Spleen (tissue), 11 donors: ENCODE measurements around the gene ZNF792. TPM values are rescaled to one million over a fixed set of nuclear protein-coding genes. Genes with fewer than 3 reads are reported as not detected.
"Not testable (repeated sequence)": the region's sequence is repeated elsewhere in the genome, so short reads cannot be mapped to it uniquely, and the experiment has no call there.

Source experiments
- DNase-seq: peaks from one replicate; pipeline ENCODE4 v3.0.0-alpha.2; 2020
- H3K27ac ChIP-seq, 8 donors: fragments of 200-600 bp; sonication (generic) in 7 of 8; 1 replicate in 4 of 8; 2 replicates in 4 of 8; pipeline versions ENCODE4 v1.5.0 to v1.8.0; 2016 to 2021; ENCODE audit warnings: inconsistent platforms in 4 of 8, mild to moderate bottlenecking in 4 of 8, moderate library complexity in 1 of 8
- H3K27me3 ChIP-seq, 7 donors: fragments of 200-600 bp; sonication (generic) in 6 of 7; replicated peaks in 1 of 7; 1 replicate in 4 of 7; 2 replicates in 3 of 7; pipeline versions ENCODE4 v1.5.0 to v1.8.0; 2016 to 2021; ENCODE audit warnings: inconsistent platforms in 3 of 7, mild to moderate bottlenecking in 1 of 7
- H3K36me3 ChIP-seq, 6 donors: fragments of 200-600 bp; sonication (generic) in 5 of 6; 1 replicate in 4 of 6; 2 replicates in 2 of 6; pipeline versions ENCODE4 v1.5.0 to v1.8.0; 2016 to 2021; ENCODE audit warnings: inconsistent platforms in 2 of 6
- H3K4me1 ChIP-seq, 6 donors: fragments of 200-600 bp; sonication (generic) in 5 of 6; 1 replicate in 3 of 6; 2 replicates in 3 of 6; pipeline versions ENCODE4 v1.5.0 to v1.8.0; 2016 to 2021; ENCODE audit warnings: inconsistent platforms in 3 of 6
- H3K4me3 ChIP-seq, 8 donors: fragments of 200-600 bp; sonication (generic) in 7 of 8; 1 replicate in 4 of 8; 2 replicates in 4 of 8; pipeline versions ENCODE4 v1.5.0 to v1.8.0; 2016 to 2021; ENCODE audit warnings: inconsistent platforms in 4 of 8, mild to moderate bottlenecking in 4 of 8, moderate library complexity in 2 of 8
- H3K9me3 ChIP-seq, 8 donors: fragments of 200-600 bp; sonication (generic) in 7 of 8; 1 replicate in 4 of 8; 2 replicates in 4 of 8; pipeline versions ENCODE4 v1.5.0 to v1.8.0; 2016 to 2021; ENCODE audit warnings: inconsistent platforms in 4 of 8
- POLR2A ChIP-seq, 3 donors: fragments of 450-650 bp; IDR thresholded peaks; one replicate each; pipeline ENCODE4 v1.5.1; 2017; ENCODE audit warnings: antibody characterized with exemption in 3 of 3, mild to moderate bottlenecking in 1 of 3
- POLR2AphosphoS5 ChIP-seq, 3 donors: sonication (generic); formaldehyde crosslinking; IDR thresholded peaks; one replicate each; pipeline ENCODE4 v1.5.1; 2017; ENCODE audit warnings: antibody characterized with exemption in 3 of 3
- WGBS, 5 donors: extraction: QIAGEN DNeasy Blood & Tissue Kit in 3 of 5; methylation state at CpG; one replicate each; pipeline versions ENCODE4 v1.1.5 to v1.1.7; 2013 to 2018; 5-methylcytosine and 5-hydroxymethylcytosine counted together
- intact Hi-C: fragments of 100-400 bp; cut with DNase I; formaldehyde crosslinking; loops from one replicate; pipeline ENCODE4 v1.15.0; 2023; ENCODE audit warnings: low total_unique reads
- polyA plus RNA-seq, 3 donors: library from polyadenylated mRNA; stranded (reverse); fragments of 200-250 nt; gene quantifications; one replicate each; pipeline ENCODE4 v1.2.1, GENCODE V29; 2013
- total RNA-seq, 7 donors: library from RNA; depleted of rRNA in 3 of 7; stranded (reverse); fragments of >200 nt in 3 of 7; fragmentation: NEBNext Ultra II Directional in 4 of 7; extraction: Animal tissue kit (Norgen Biotek cat#: 25700) in 4 of 7; gene quantifications; one replicate each; pipeline versions ENCODE4 v1.1.0 to v1.2.1, GENCODE V29; 2016 to 2021
- TF ChIP-seq, protein P1 (sequence below), 11 experiments: fragments of 200-600 bp in 7 of 11; fragments of 450-650 bp in 4 of 11; sonication (generic) in 4 of 11; IDR thresholded peaks in 8 of 11; conservative IDR thresholded peaks in 3 of 11; 1 replicate in 7 of 11; 2 replicates in 4 of 11; pipeline versions ENCODE4 v1.4.0 to v1.8.0; 2016 to 2021; ENCODE audit warnings: antibody characterized with exemption in 11 of 11, inconsistent platforms in 4 of 11, mild to moderate bottlenecking in 1 of 11
- donor health status: healthy with polysubstance abuse.
- donor health status: DM: no; HTN: no; CAD: no; lungs with moderate emphysema.
- donor health status: DM: no; HTN: no; CAD: no.
- donor health status: Bipolar disorder and iron deficiency.
- donor health status: healthy.
- donor health status: DM: no; HTN: no; CAD: no.
- donor health status: DM: yes; HTN: yes; CAD: no.

ZNF792 gene
- total and polyA plus RNA-seq, 10 donors: 1.5 to 22.9 (median 13.1) TPM

DNA sequence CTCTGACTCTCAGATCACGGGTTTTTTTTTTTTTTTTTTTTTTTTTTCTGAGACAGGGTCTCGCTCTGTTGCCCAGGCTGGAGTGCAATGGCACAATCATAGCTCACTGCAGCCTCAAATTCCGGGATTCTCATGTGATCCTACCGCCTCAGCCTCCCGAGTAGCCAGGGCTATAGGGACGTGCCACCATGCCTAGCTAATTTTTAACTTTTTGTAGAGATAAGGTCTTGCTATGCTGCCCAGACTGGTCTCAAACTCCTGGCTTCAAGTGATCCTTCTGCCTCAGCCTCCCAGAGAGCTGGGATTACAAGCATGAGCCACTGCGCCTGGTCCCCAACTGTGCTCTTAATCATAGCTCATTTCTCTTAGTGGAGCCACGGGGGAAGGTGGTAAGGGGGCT lies 31.5 kb upstream of the ZNF792 start:
- Histone ChIP-seq H3K9me3 (no peaks in the 10 kb centered on the region), H3K27me3 (no peaks in the 10 kb centered on the region), H3K4me3 (no peak overlapping the region), H3K27ac (peak overlapping the region in 7 of 8 donors; percentile 78 to 99 (median 98)), H3K36me3 (no peaks in the 10 kb centered on the region), H3K4me1 (peaks cover 37 to 70% (median 57%) of the 10 kb centered on the region in 6 donors)
- peak; percentile 36 for DNase-seq
- intact Hi-C loops: no loop called here
- WGBS, 5 donors: 84 to 94% (median 91%) methylated on average over 8 of the region's 8 CpGs
- no peak for TF ChIP-seq POLR2AphosphoS5 (IDR thresholded peaks at IDR 0.05)
- TF ChIP-seq, protein P1, sequence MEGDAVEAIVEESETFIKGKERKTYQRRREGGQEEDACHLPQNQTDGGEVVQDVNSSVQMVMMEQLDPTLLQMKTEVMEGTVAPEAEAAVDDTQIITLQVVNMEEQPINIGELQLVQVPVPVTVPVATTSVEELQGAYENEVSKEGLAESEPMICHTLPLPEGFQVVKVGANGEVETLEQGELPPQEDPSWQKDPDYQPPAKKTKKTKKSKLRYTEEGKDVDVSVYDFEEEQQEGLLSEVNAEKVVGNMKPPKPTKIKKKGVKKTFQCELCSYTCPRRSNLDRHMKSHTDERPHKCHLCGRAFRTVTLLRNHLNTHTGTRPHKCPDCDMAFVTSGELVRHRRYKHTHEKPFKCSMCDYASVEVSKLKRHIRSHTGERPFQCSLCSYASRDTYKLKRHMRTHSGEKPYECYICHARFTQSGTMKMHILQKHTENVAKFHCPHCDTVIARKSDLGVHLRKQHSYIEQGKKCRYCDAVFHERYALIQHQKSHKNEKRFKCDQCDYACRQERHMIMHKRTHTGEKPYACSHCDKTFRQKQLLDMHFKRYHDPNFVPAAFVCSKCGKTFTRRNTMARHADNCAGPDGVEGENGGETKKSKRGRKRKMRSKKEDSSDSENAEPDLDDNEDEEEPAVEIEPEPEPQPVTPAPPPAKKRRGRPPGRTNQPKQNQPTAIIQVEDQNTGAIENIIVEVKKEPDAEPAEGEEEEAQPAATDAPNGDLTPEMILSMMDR (IDR thresholded peaks at IDR 0.05 in 8 of 11, conservative IDR thresholded peaks at IDR 0.05 in 3 of 11): no peak
- TF ChIP-seq POLR2A (IDR thresholded peaks at IDR 0.05): no peak

DNA sequence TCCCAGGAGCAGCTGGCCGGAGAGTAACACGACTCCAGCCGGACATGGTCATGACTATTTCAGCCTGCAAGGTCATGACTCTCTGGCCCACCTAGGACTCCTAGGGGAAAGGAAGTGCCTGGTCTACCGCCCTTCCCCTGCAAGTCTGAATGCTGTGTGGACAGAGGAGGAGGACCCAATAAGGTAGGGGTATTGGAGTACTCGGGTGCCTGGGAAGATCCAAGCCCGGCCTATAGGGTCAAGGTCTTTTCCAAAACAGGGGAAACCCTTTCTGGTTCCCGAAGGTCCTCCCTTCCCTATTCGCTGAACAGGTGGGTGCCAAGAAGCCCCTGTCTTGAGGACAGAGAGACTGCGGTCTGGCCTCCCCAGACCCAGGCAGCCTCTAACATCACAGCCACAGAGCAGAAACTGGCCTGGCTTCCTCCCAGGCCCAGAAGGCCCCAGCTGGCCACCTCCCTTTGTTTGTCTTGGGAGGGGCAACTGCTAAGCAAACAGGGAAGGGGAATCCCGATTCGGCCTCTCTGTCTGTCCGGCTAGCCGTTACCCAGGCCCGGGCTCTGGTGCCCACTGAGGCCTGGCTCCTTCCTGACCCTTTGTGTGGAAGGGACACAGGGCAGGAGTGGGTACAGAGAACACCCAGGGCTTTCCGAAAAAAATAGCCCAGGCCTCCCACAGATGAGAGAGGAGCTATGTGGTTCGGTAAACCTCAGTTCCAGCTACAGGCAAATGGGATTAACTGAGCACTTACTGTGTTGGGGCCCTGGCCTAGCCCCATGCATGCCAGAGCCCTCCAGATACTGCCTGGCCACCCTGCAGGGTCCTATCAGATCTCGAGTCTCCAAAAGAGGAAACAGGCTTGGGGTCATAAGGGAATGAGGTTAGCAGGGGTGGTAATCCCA lies 30.9 kb upstream of the ZNF792 start:
- WGBS, 5 donors: 58 to 80% (median 68%) methylated on average over 13 to 17 of the region's 17 CpGs
- TF ChIP-seq POLR2A (IDR thresholded peaks at IDR 0.05): no peak
- peak in 2 of 3 donors; percentile 18 to 19 for TF ChIP-seq POLR2AphosphoS5 (IDR thresholded peaks at IDR 0.05)
- TF ChIP-seq, protein P1 (IDR thresholded peaks at IDR 0.05 in 8 of 11, conservative IDR thresholded peaks at IDR 0.05 in 3 of 11): no peak
- no peaks in the 10 kb centered on the region for H3K9me3 ChIP-seq
- H3K4me3 ChIP-seq: no peak overlapping the region
- peaks cover 37 to 74% (median 56%) of the 10 kb centered on the region in 6 donors for H3K4me1 ChIP-seq
- H3K36me3 ChIP-seq: no peaks in the 10 kb centered on the region
- no peaks in the 10 kb centered on the region for H3K27me3 ChIP-seq
- peak; percentile 73 for DNase-seq
- peak overlapping the region; percentile 55 to 99 (median 93) for H3K27ac ChIP-seq
- intact Hi-C loops: no loop called here

DNA sequence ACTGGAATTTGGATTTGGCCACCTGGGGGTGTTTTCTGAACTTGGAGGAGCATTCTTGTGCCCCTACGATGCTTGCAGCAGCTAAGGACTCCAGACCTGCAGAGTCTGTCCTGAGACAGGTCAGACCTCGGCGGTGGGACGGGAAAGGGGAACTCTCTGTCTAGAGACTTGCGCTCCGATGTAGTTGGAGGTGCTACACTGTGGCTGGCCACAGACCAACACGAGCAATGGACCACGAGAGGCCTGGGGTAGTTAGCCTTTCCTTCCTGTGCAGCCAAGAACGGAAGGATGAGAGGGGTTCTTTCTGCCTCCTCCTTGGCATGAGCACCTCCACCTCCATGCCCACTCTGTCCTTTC lies 30.2 kb upstream of the ZNF792 start:
- no peak overlapping the region for H3K4me3 ChIP-seq
- H3K36me3 ChIP-seq: no peaks in the 10 kb centered on the region
- no peaks in the 10 kb centered on the region for H3K9me3 ChIP-seq
- peak overlapping the region in 6 of 8 donors; percentile 78 to 99 (median 97) for H3K27ac ChIP-seq
- intact Hi-C loops: no loop called here
- 38 to 69% (median 54%) methylated on average over 8 to 9 of the region's 9 CpGs for WGBS, 5 donors
- DNase-seq: peak; percentile 71
- TF ChIP-seq POLR2AphosphoS5 (IDR thresholded peaks at IDR 0.05) (no peak), POLR2A (IDR thresholded peaks at IDR 0.05) (no peak)
- TF ChIP-seq, protein P1 (IDR thresholded peaks at IDR 0.05 in 8 of 11, conservative IDR thresholded peaks at IDR 0.05 in 3 of 11): no peak
- peaks cover 33 to 68% (median 50%) of the 10 kb centered on the region in 6 donors for H3K4me1 ChIP-seq
- H3K27me3 ChIP-seq: no peaks in the 10 kb centered on the region

DNA sequence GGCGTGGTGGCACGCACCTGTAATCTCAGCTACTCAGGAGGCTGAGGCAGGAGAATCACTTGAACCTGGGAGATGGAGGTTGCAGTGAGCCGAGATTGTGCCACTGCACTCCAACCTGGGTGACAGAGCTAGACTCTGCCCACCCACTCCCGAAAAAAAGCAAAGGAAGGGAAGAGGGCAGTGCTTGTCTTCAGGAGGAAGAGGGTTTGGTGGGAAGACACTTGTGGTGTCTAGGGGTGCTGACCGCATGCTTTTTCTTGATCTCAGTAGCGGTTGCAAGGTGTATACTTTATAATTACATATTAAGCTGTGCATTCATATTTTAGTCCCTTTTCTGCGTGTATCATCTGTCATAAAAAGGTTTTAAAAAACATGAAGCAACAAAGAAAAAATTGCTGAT lies 28.6 kb upstream of the ZNF792 start:
- DNase-seq, H3K36me3 ChIP-seq, intact Hi-C loops, H3K27ac ChIP-seq, H3K9me3 ChIP-seq, H3K4me3 ChIP-seq, H3K27me3 ChIP-seq: not testable (repeated sequence)
- H3K4me1 ChIP-seq: peaks cover 19 to 61% (median 34%) of the 10 kb centered on the region in 6 donors
- WGBS, 5 donors: 74 to 98% (median 80%) methylated on average over 7 of the region's 7 CpGs
